ENCODE data around the gene GABBR2. TPM values are rescaled to one million over a fixed set of nuclear protein-coding genes. Genes with fewer than 3 reads are reported as not detected.

GABBR2 gene
- polyA plus RNA-seq, 1 donor = 0.63 TPM

DNA sequence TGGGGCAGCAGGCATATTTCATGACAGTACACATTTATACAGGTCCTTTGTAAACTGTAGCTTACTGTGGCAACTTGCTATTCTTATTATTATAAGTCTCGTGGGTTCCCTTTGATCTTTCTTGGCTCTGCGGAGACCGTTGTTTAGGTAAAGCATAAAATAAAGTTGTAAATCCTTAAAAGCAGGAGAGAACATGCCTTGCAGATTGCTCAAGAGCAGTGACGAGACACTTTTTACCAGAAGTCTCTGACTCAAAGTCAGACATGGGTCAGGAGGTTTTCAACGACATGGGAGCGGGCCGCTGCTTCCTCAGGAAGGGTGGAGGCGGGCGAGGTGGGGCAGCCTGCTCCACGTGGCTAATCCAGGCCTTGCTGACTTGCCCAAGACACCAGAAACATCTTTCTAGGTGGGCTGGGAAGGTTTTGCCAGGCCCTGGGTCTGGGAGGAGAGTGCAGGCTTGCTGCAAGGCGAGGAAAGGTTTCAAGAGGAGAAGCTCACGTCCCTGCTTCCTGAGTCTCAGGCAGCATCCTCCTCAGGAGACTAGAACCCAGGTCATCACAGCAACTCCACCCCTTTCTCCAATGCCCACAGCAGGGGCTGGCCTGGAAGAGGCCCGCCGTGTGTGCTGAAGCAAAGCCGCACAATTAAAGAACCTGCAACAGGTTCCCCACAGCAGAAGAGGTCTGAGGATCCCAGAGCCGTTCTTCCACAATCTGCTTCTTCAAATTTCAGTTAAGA, 459.8 kb downstream of the GABBR2 start:
- DNase-seq = peak; percentile 6

DNA sequence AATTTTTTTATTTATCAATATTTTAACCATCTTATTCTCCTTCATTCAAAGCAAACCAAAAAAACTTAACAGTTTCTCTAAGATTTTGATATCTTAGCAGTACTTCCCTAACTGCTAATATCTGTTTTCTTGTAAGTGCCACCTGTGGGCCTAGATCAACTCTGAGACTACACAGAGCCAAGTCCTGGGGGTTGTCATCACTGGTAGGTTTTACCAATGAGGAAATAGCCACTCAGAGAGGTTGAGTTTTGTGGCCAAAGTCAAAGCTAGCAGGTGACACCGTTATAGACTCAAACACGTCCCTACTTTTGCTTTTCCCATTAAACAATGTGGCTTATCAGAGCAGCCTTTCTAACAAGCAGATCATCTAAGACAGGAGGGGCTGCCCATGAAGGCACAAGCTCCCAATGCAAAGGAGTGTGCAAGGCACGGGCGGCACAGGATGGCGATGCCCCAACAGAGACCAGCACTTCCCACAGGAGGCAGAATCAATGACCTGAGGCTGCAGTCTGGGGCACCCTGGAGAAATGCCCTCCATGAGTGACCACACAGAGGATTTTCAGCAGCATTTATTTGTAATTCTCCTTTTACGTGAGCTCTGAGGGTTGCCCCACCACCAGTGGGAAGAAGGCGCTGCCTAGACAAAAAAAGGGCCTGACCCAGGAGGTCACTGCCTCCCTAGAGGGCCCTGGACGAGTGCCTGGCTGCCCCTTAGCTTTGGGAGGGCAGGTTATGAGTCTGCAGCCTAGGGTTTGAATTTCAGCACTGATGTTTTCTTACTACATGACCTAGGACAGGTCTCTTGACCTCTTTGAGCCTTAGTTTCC, 460.7 kb downstream of the GABBR2 start:
- no peak for DNase-seq

GRCh38 chr9:98242426-98242825, 466.3 kb downstream of the GABBR2 start:
- no peak for DNase-seq

- DNase-seq = no peak
Observed at GRCh38 chr9:98241357-98242300, 467.1 kb downstream of the GABBR2 start.

GRCh38 chr9:98240475-98240874, 468.3 kb downstream of the GABBR2 start:
- DNase-seq = no peak

Other genes starting within 250 kb of the GABBR2 start
- 14.8 TPM for gene ANKS6, start 87.6 kb upstream of the GABBR2 start, polyA plus RNA-seq (ENCODE audit: insufficient read length)
- gene GALNT12, start 98.7 kb upstream of the GABBR2 start, polyA plus RNA-seq (ENCODE audit: insufficient read length) = 2.6 TPM
- 227 TPM for gene COL15A1, start 235.0 kb upstream of the GABBR2 start, polyA plus RNA-seq (ENCODE audit: insufficient read length)